ENCODE results near the gene LUZP2.

DNA sequence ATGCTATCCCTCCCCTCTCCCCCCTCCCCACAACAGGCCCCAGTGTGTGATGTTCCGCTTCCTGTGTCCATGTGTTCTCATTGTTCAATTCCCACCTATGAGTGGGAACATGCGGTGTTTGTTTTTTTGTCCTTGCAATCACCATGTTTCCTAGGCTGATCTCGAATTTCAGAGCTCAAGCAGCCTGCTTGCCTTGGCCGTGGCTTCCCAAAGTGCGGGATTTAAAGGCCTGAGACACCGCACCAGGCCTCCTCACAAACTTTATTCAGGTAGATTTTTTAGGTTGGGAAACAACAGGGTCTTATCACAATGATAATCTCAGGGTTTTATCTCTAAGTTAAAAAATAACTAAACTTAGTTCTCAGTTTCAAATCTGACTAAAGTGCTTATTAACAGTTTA lies 125.4 kb downstream of the LUZP2 start:
- TF ChIP-seq CTCF (IDR thresholded peaks at IDR 0.05): no peak
- no peak for TF ChIP-seq POLR2A (IDR thresholded peaks at IDR 0.05)
